ENCODE measurements around the gene DNAJA2.
"Not testable (repeated sequence)": the region's sequence is repeated elsewhere in the genome, so short reads cannot be mapped to it uniquely, and the experiment has no call there.

The DNAJA2 gene

GRCh38 chr16:46973207-46973995 lies at the start of gene DNAJA2:
Gene DNAJA2 (minus strand): TSS chr16:46973674. CDS start chr16:46973572, 102 bp downstream.
- DNase-seq = peak; percentile 91

- no peak for DNase-seq
These were observed 46.1 kb upstream of the DNAJA2 start for GRCh38 chr16:47019568-47019967.

- peak; percentile 42 for DNase-seq
These were observed 44.9 kb upstream of the DNAJA2 start for GRCh38 chr16:47018223-47018891.

- no peak for DNase-seq
These were observed 44.2 kb upstream of the DNAJA2 start for GRCh38 chr16:47017636-47018035.

- DNase-seq = no peak
These were observed 43.2 kb upstream of the DNAJA2 start for GRCh38 chr16:47016700-47017133.

- DNase-seq = no peak
These were observed 40.4 kb upstream of the DNAJA2 start for GRCh38 chr16:47013910-47014309.

- DNase-seq = no peak
These were observed 39.7 kb upstream of the DNAJA2 start for GRCh38 chr16:47013172-47013571.

GRCh38 chr16:47010812-47011211 lies 37.3 kb upstream of the DNAJA2 start:
- DNase-seq = not testable (repeated sequence)

GRCh38 chr16:47008612-47009011 lies 35.1 kb upstream of the DNAJA2 start:
- DNase-seq = no peak

- no peak for DNase-seq
These were observed 34.7 kb upstream of the DNAJA2 start for GRCh38 chr16:47008174-47008573.

- no peak for DNase-seq
These were observed 31.2 kb upstream of the DNAJA2 start for GRCh38 chr16:47004652-47005051.

- not testable (repeated sequence) for DNase-seq
These were observed 26.6 kb upstream of the DNAJA2 start for GRCh38 chr16:47000066-47000465.

GRCh38 chr16:46997844-46998243 lies 24.4 kb upstream of the DNAJA2 start:
- no peak for DNase-seq

- DNase-seq = no peak
These were observed 23.5 kb upstream of the DNAJA2 start for GRCh38 chr16:46996952-46997458.

- no peak for DNase-seq
These were observed 22.9 kb upstream of the DNAJA2 start for GRCh38 chr16:46996391-46996790.

GRCh38 chr16:46991729-46992704 lies 18.5 kb upstream of the DNAJA2 start:
- no peak for DNase-seq

GRCh38 chr16:46986896-46987295 lies 13.4 kb upstream of the DNAJA2 start:
- DNase-seq = no peak

GRCh38 chr16:46986438-46986837 lies 13.0 kb upstream of the DNAJA2 start:
- DNase-seq = no peak

- no peak for DNase-seq
These were observed 8.9 kb upstream of the DNAJA2 start for GRCh38 chr16:46982335-46982734.

GRCh38 chr16:46980926-46981325 lies 7.5 kb upstream of the DNAJA2 start:
- DNase-seq = no peak

- no peak for DNase-seq
These were observed 3.1 kb upstream of the DNAJA2 start for GRCh38 chr16:46976550-46976949.

- DNase-seq = no peak
These were observed 2.5 kb upstream of the DNAJA2 start for GRCh38 chr16:46975908-46976470.

- no peak for DNase-seq
These were observed 1.7 kb upstream of the DNAJA2 start for GRCh38 chr16:46975165-46975564.
